ENCODE data around the gene MEIOC. TPM values are rescaled to one million over a fixed set of nuclear protein-coding genes. Genes with fewer than 3 reads are reported as not detected.
A peak's percentile ranks its signal among the peaks of the same experiment; 100 is the strongest.
"Not testable (repeated sequence)": the region's sequence is repeated elsewhere in the genome, so short reads cannot be mapped to it uniquely, and the experiment has no call there.

The MEIOC gene
- total RNA-seq, 1 donor from 2014 or later, result 0.86 TPM

GRCh38 chr17:44673893-44674292, 17.6 kb downstream of the MEIOC start:
- no peaks in the 10 kb centered on the region for H3K4me1 Mint-ChIP-seq (ENCODE audit: low read depth)
- no peaks in the 10 kb centered on the region for H3K27me3 Mint-ChIP-seq
- no peak for TF ChIP-seq CTCF (IDR thresholded peaks at IDR 0.05; ENCODE audit: unreplicated experiment)
- no peak overlapping the region for H3K4me3 Mint-ChIP-seq (ENCODE audit: low read depth)
- H3K9me3 Mint-ChIP-seq (ENCODE audit: low read depth), result no peaks in the 10 kb centered on the region
- H3K36me3 Mint-ChIP-seq (ENCODE audit: insufficient read depth), result peaks cover 9% of the 10 kb centered on the region
- H3K27ac Mint-ChIP-seq, result no peak overlapping the region
- DNase-seq (ENCODE audit: low spot score, unreplicated experiment), result no peak

GRCh38 chr17:44677136-44677535, 20.9 kb downstream of the MEIOC start:
- DNase-seq (ENCODE audit: low spot score, unreplicated experiment), result no peak

GRCh38 chr17:44683303-44683702, 27.0 kb downstream of the MEIOC start:
- H3K9me3 Mint-ChIP-seq (ENCODE audit: low read depth); H3K4me3 Mint-ChIP-seq (ENCODE audit: low read depth); H3K27me3 Mint-ChIP-seq; H3K4me1 Mint-ChIP-seq (ENCODE audit: low read depth); H3K27ac Mint-ChIP-seq; DNase-seq (ENCODE audit: low spot score, unreplicated experiment): not testable (repeated sequence)
- H3K36me3 Mint-ChIP-seq (ENCODE audit: insufficient read depth), result peaks cover 17% of the 10 kb centered on the region

More at GRCh38 chr17:44677136-44677535, 20.9 kb downstream of the MEIOC start:
- no peak overlapping the region for H3K4me3 Mint-ChIP-seq (ENCODE audit: low read depth)
- TF ChIP-seq CTCF (IDR thresholded peaks at IDR 0.05; ENCODE audit: unreplicated experiment), result no peak
- peak overlapping the region; percentile 15 for H3K27ac Mint-ChIP-seq
- H3K36me3 Mint-ChIP-seq (ENCODE audit: insufficient read depth), result peaks cover 17% of the 10 kb centered on the region
- no peaks in the 10 kb centered on the region for H3K9me3 Mint-ChIP-seq (ENCODE audit: low read depth)
- no peaks in the 10 kb centered on the region for H3K27me3 Mint-ChIP-seq
- H3K4me1 Mint-ChIP-seq (ENCODE audit: low read depth), result no peaks in the 10 kb centered on the region

- Mint-ChIP-seq H3K27ac (no peak overlapping the region), H3K27me3 (no peaks in the 10 kb centered on the region), H3K36me3 (ENCODE audit: insufficient read depth) (peaks cover 6% of the 10 kb centered on the region), H3K4me1 (ENCODE audit: low read depth) (peaks cover 8% of the 10 kb centered on the region), H3K4me3 (ENCODE audit: low read depth) (no peak overlapping the region), H3K9me3 (ENCODE audit: low read depth) (no peaks in the 10 kb centered on the region)
- TF ChIP-seq CTCF (IDR thresholded peaks at IDR 0.05; ENCODE audit: unreplicated experiment), result no peak
- DNase-seq (ENCODE audit: low spot score, unreplicated experiment), result no peak
Observed at GRCh38 chr17:44687756-44688155, 31.5 kb downstream of the MEIOC start.

GRCh38 chr17:44688200-44688599, 31.9 kb downstream of the MEIOC start:
- no peak for TF ChIP-seq CTCF (IDR thresholded peaks at IDR 0.05; ENCODE audit: unreplicated experiment)
- Mint-ChIP-seq H3K36me3 (ENCODE audit: insufficient read depth) (peaks cover 5% of the 10 kb centered on the region), H3K4me3 (ENCODE audit: low read depth) (peak overlapping the region; percentile 98), H3K27me3 (no peaks in the 10 kb centered on the region), H3K27ac (no peak overlapping the region), H3K9me3 (ENCODE audit: low read depth) (no peaks in the 10 kb centered on the region), H3K4me1 (ENCODE audit: low read depth) (peaks cover 8% of the 10 kb centered on the region)
- no peak for DNase-seq (ENCODE audit: low spot score, unreplicated experiment)

GRCh38 chr17:44688675-44689476, 32.6 kb downstream of the MEIOC start:
- no peaks in the 10 kb centered on the region for H3K27me3 Mint-ChIP-seq
- H3K9me3 Mint-ChIP-seq (ENCODE audit: low read depth), result no peaks in the 10 kb centered on the region
- H3K36me3 Mint-ChIP-seq (ENCODE audit: insufficient read depth), result peaks cover 4% of the 10 kb centered on the region
- peak overlapping the region; percentile 98 for H3K4me3 Mint-ChIP-seq (ENCODE audit: low read depth)
- peak overlapping the region; percentile 98 for H3K27ac Mint-ChIP-seq
- TF ChIP-seq CTCF (IDR thresholded peaks at IDR 0.05; ENCODE audit: unreplicated experiment), result no peak
- DNase-seq (ENCODE audit: low spot score, unreplicated experiment), result peak; percentile 17
- peaks cover 8% of the 10 kb centered on the region for H3K4me1 Mint-ChIP-seq (ENCODE audit: low read depth)
